OCI-LY3 (cell line): ENCODE results near the gene KDM4C.

ENCODE experiments used
- CTCF ChIP-seq: fragments of 200-600, 300-600 bp; sonication (generic); IDR thresholded peaks from 2 replicates; pipeline ENCODE4 v1.5.1; 2014; ENCODE audit warnings: antibody characterized with exemption, low read length, low read depth
- EZH2phosphoT487 ChIP-seq: fragments of 200-600 bp; shearing (Covaris generic); IDR thresholded peaks from 2 replicates; pipeline ENCODE4 v1.6.1; 2018; ENCODE audit warnings: antibody characterized with exemption, mixed run types, low read depth

DNA sequence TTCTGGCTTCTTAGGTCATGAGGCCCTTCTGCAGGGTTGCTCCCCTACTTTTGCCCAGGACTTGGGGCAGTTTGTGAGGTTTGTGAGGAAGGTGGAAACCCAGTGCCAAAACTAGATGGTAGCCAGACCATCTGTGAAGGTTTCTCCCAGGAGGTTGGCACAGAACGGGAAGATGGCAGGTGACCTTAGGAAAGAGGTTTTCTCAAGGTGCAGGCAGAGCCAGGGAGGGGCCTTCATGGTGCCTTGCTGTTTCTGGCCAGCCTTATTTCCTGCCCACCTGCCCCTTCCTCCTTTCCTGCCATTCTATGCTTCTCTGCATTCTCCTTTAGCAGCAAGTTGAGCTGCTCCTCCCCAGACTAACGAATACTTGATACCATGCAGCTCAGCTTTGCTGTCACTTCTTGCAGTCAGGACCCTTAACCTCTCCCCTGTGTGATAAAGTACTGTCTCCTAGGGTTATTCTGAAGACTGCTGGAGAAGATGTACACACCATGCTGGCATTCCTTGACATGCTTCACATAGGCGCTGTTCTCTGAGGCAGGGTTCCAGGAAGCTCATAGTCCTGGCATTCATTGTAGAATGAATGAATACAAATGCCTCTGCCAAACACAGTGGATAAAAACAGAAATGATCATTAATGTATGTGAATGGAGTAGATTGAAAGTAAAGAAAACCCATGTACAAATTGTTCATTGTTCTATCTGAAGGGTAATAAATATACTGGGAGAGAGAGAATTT, 154.3 kb downstream of the KDM4C start:
- no peak for TF ChIP-seq CTCF
- no peak for TF ChIP-seq EZH2phosphoT487
